ENCODE results near the gene OIT3. TPM values are rescaled to one million over a fixed set of nuclear protein-coding genes. Genes with fewer than 3 reads are reported as not detected.

The OIT3 gene
- total and polyA plus RNA-seq, 7 donors = 0.03 to 0.04 (median 0.04) TPM; not detected in 4

DNA sequence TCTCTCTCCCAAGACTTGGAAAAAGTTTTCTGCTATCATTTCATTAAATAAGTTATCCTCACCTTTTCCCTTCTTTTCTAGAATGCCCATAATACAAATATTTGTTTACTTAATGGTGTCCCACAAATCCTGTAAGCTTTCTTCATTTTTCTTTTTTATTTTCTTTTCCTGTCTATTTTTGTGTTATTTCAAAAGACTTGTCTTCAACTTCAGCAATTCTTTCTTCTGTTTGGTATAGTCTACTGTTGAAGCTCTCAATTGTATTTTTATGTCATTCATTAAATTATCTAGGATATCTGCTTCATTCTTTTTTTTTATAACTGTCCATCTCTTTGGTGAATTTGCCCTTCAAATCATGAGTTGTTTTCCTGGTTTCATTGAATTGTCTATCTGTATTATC is 86.2 kb downstream of the OIT3 start:
- TF ChIP-seq, protein P1, sequence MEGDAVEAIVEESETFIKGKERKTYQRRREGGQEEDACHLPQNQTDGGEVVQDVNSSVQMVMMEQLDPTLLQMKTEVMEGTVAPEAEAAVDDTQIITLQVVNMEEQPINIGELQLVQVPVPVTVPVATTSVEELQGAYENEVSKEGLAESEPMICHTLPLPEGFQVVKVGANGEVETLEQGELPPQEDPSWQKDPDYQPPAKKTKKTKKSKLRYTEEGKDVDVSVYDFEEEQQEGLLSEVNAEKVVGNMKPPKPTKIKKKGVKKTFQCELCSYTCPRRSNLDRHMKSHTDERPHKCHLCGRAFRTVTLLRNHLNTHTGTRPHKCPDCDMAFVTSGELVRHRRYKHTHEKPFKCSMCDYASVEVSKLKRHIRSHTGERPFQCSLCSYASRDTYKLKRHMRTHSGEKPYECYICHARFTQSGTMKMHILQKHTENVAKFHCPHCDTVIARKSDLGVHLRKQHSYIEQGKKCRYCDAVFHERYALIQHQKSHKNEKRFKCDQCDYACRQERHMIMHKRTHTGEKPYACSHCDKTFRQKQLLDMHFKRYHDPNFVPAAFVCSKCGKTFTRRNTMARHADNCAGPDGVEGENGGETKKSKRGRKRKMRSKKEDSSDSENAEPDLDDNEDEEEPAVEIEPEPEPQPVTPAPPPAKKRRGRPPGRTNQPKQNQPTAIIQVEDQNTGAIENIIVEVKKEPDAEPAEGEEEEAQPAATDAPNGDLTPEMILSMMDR (IDR thresholded peaks at IDR 0.05) = no peak
- H3K9me3 ChIP-seq = peaks cover 33% of the 10 kb centered on the region
- intact Hi-C loops (cut with DNase I) = no loop called here

GRCh38 chr10:72980348-72980747 is 86.8 kb downstream of the OIT3 start:
- TF ChIP-seq, protein P1 (IDR thresholded peaks at IDR 0.05) = no peak

More for the DNA sequence above, 86.2 kb downstream of the OIT3 start:
- Histone ChIP-seq H3K27me3 (ENCODE audit: insufficient read depth in 3 of 3, low read length in 2 of 3) (no peaks in the 10 kb centered on the region), H3K27ac (no peak overlapping the region), H3K4me3 (no peak overlapping the region), H3K36me3 (ENCODE audit: insufficient read depth in 1 of 2, low read depth in 1 of 2) (no peaks in the 10 kb centered on the region), H3K4me1 (no peaks in the 10 kb centered on the region)
- ATAC-seq (no peak), DNase-seq (no peak)

GRCh38 chr10:72981028-72981881 is 87.7 kb downstream of the OIT3 start:
- WGBS, 3 donors = 80 to 97% (median 90%) methylated on average over 4 of the region's 4 CpGs
- TF ChIP-seq, protein P1 (IDR thresholded peaks at IDR 0.05) = no peak
- H3K4me3 ChIP-seq = no peak overlapping the region
- no peak overlapping the region for H3K27ac ChIP-seq
- DNase-seq (no peak), ATAC-seq (peak in 3 of 4 donors; percentile 28 to 42 (median 41))
- no peaks in the 10 kb centered on the region for H3K36me3 ChIP-seq (ENCODE audit: insufficient read depth in 1 of 2, low read depth in 1 of 2)
- no peaks in the 10 kb centered on the region for H3K4me1 ChIP-seq
- intact Hi-C loops (cut with DNase I) = no loop called here
- peaks cover 21% of the 10 kb centered on the region for H3K9me3 ChIP-seq
- no peaks in the 10 kb centered on the region for H3K27me3 ChIP-seq (ENCODE audit: insufficient read depth in 3 of 3, low read length in 2 of 3)

More at GRCh38 chr10:72980348-72980747, 86.8 kb downstream of the OIT3 start:
- Histone ChIP-seq H3K27ac (no peak overlapping the region), H3K27me3 (ENCODE audit: insufficient read depth in 3 of 3, low read length in 2 of 3) (no peaks in the 10 kb centered on the region), H3K36me3 (ENCODE audit: insufficient read depth in 1 of 2, low read depth in 1 of 2) (no peaks in the 10 kb centered on the region), H3K4me3 (no peak overlapping the region), H3K9me3 (peaks cover 28% of the 10 kb centered on the region), H3K4me1 (no peaks in the 10 kb centered on the region)
- WGBS, 3 donors = 93% methylated on average over 2 of the region's 2 CpGs
- intact Hi-C loops (cut with DNase I) = no loop called here
- DNase-seq (no peak), ATAC-seq (peak in 3 of 4 donors; percentile 8 to 23 (median 18))

- H3K27me3 ChIP-seq (ENCODE audit: insufficient read depth in 3 of 3, low read length in 2 of 3) = no peaks in the 10 kb centered on the region
- peaks cover 18% of the 10 kb centered on the region for H3K9me3 ChIP-seq
- DNase-seq (no peak), ATAC-seq (peak; percentile 13 to 44 (median 30))
- H3K4me3 ChIP-seq = no peak overlapping the region
- H3K4me1 ChIP-seq = no peaks in the 10 kb centered on the region
- TF ChIP-seq, protein P1 (IDR thresholded peaks at IDR 0.05) = no peak
- 88 to 92% (median 89%) methylated on average over 2 of the region's 2 CpGs for WGBS, 3 donors
- H3K36me3 ChIP-seq (ENCODE audit: insufficient read depth in 1 of 2, low read depth in 1 of 2) = peaks cover 0 to 1% of the 10 kb centered on the region in 2 donors
- no peak overlapping the region for H3K27ac ChIP-seq
- intact Hi-C loops (cut with DNase I) = no loop called here
Measured at GRCh38 chr10:72981882-72982529, 88.5 kb downstream of the OIT3 start.

Other genes with a start within 250 kb of the OIT3 start
- gene MCU, start 201.6 kb upstream of the OIT3 start, total RNA-seq = 100 to 1,000 TPM in 1 of 4 donors, 10 to 100 TPM in 3; 66.1 to 118 (median 80.1) TPM
- 10 to 100 TPM; 32.4 to 40.5 (median 35.0) TPM for gene MCU, start 201.6 kb upstream of the OIT3 start, polyA plus RNA-seq
- under 1 TPM in 1 of 4 donors, not detected in 3; 0.22 TPM for gene PLA2G12B, start 61.1 kb downstream of the OIT3 start, total RNA-seq
- gene PLA2G12B, start 61.1 kb downstream of the OIT3 start, polyA plus RNA-seq = under 1 TPM in 1 of 3 donors, not detected in 2; 0.10 TPM
- gene P4HA1, start 203.1 kb downstream of the OIT3 start, total RNA-seq = 100 to 1,000 TPM in 2 of 4 donors, 10 to 100 TPM in 2; 38.1 to 205 (median 82.3) TPM
- gene P4HA1, start 203.1 kb downstream of the OIT3 start, polyA plus RNA-seq = 100 to 1,000 TPM in 1 of 3 donors, 10 to 100 TPM in 1, 1 to 10 TPM in 1; 6.2 to 262 (median 73.2) TPM
- 1 to 10 TPM; 1.1 to 3.2 (median 2.3) TPM for gene NUDT13, start 216.7 kb downstream of the OIT3 start, total RNA-seq
- 1 to 10 TPM in 2 of 3 donors, under 1 TPM in 1; 0.69 to 4.6 (median 3.7) TPM for gene NUDT13, start 216.7 kb downstream of the OIT3 start, polyA plus RNA-seq